GM19463 (cell line): ENCODE measurements around the gene S1PR1.
"Not testable (repeated sequence)": the region's sequence is repeated elsewhere in the genome, so short reads cannot be mapped to it uniquely, and the experiment has no call there.

Experiments used
- ATAC-seq: cut with Tn5 transposase; IDR thresholded peaks from one replicate; pipeline ENCODE4 v1.9.1; 2021; ENCODE audit warnings: mild to moderate bottlenecking, moderate library complexity; ENCODE audit not compliant: unreplicated experiment

The S1PR1 gene

GRCh38 chr1:101219924-101220870, 16.6 kb upstream of the S1PR1 start:
- ATAC-seq: no peak

DNA sequence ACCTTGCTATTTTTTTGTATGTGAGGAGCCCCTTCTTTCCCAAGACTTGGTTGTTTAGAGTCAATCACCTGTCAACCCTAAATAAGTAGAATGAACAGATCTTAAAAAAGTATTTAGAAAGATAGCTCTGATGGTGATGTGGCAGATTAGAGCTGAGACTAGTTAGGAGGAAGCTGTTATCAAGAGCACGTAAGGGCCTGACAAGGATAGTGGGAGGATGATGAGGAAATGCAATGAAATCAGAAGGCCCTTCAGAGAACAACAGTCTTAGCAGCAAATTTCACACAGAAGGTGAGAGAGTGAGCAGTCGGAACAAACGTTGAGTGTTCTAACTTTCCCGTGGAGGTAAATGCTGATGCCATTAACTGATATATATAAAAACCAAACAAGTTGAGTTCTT, 15.9 kb upstream of the S1PR1 start:
- ATAC-seq: no peak

DNA sequence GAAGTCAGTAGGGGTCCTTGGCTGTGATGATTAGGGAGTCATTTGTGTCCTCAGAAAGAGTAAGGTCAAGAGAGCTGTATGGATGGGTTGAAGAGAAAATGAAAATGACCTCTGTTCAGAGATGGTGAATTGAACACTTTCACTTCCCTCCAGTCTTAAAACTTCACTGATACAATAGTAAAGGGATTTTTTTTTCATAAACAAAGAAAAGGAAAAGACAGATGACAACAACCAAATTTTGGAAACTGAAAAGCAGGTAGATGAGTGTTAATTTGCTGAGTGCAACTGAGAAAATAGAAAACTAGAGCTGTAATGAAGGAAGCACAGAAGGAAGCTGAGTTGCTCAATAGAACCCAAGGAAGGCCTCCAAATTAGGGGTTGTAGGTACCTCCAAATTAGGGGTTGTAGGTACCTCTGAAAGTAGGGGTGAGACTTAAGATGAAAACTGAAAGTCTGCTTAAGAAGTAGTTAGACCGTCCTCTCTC, 14.8 kb upstream of the S1PR1 start:
- peak; percentile 96 for ATAC-seq

- ATAC-seq: no peak
Measured at GRCh38 chr1:101227837-101228236, 9.0 kb upstream of the S1PR1 start.

- ATAC-seq: no peak
Measured at GRCh38 chr1:101228424-101229134, 8.2 kb upstream of the S1PR1 start.

- ATAC-seq: not testable (repeated sequence)
Measured at GRCh38 chr1:101232182-101232581, 4.6 kb upstream of the S1PR1 start.

DNA sequence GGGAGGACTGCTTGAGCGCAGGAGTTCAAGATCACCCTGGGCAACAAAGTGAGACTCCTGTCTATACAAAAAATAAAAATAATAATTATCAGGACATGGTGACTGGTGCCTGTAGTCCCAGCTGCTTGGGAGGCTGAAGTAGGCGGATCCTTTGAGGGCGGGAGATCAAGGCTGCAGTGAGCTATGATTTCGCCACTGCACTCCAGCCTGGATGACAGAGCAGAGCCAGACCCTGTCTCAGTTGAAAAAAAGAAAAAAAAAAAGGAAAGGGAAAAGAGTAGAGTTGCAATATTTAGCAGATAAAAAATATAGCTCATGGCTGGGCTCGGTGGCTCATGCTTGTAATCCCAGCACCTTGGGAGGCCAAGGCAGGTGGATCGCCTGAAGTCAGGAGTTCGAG, 3.3 kb upstream of the S1PR1 start:
- ATAC-seq: no peak

DNA sequence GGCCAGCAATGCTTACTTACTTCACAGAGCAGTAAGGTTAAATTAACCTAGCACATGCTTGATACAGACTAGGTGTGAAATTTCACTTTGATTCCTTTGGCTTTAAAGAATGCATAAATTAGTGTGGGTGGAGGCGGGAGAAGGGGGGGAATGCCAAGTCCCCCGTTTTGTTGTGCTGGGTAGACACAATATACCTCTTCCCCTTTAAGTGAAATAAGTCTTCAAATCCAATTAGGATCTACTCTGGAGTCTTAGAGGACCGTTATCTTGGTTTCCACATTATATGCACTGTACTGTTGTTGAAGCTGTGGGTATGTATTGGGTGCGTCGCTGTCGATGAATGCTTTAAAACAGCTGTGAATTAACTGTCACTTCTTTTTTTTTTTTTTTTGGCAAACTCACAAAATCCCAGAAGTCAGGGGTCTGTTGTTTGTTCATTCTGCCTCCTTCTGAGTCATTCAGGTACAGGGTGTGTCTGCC, 1.6 kb upstream of the S1PR1 start:
- ATAC-seq: peak; percentile 2

- peak; percentile 62 for ATAC-seq
Measured at GRCh38 chr1:101235696-101236515, 913 bp upstream of the S1PR1 start.

GRCh38 chr1:101237229-101237837, 514 bp downstream of the S1PR1 start:
- no peak for ATAC-seq

DNA sequence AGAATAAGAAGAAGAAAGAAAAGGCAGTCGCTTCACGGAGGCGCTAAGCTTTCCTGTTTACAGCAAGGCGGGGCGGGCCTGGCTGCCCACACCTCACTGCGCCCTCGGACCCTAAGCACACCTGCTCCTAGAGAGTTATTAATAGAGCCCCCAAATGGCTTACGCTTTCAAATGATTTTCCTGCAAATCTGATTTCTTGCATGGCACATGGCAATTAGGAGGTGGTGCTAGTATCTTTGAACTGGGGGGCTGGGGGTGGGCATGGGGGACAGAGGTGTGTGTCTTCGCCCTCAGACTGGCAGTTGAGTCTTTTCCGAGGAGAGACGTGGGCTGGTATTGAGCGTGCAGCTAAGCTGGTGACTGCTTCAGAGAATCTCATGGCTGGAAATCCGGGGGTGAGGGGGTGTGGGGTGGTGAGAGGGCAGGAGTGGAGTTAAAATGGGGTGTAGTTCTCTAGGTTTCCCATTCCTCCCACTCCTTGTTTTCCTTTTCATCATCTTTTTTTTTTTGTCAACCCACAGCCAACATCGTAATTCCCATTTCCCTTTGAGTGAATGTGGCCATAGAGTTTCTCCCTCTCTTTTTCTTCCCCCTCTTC, 1.3 kb downstream of the S1PR1 start:
- peak; percentile 13 for ATAC-seq

- no peak for ATAC-seq
Measured at GRCh38 chr1:101238681-101239094, 1.9 kb downstream of the S1PR1 start.

- no peak for ATAC-seq
Measured at GRCh38 chr1:101239095-101240040, 2.5 kb downstream of the S1PR1 start.

- no peak for ATAC-seq
Measured at GRCh38 chr1:101240041-101240430, 3.2 kb downstream of the S1PR1 start.

DNA sequence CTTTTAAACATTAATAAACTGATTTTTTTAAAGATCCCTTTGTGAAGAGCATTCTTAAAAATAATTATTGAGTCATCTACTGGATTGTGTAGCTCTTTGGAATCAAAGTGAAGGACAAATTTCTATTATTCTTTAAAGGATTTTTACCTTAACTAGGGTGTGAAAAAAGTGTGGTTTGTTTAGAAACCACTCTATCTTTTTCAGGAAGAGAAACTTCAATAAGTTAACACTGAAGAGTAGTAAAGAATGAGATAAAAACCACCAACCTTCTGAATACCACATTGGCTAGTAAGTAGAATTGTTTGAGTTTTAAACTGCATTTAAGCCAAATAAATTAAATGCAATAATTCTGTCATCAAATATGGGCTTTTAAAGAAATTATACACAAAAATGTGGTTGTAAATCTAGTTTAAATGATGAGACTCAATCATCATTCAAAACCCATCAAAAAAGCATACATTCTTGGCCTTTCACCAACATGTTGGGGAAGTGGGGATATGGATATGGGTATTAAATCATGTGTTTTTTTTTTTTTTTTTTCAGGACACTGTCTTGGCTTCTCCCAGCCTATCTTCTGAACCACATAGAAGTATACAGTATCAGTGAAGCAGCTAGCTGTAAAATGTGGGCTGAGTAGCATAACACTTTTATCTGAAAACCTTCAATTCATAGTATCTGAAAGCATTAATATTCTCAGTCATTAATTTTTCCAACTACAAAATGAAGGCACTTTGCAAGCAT, 4.8 kb downstream of the S1PR1 start:
- ATAC-seq: no peak

GRCh38 chr1:101242324-101243050, 5.7 kb downstream of the S1PR1 start:
- no peak for ATAC-seq

GRCh38 chr1:101243751-101244150, 6.9 kb downstream of the S1PR1 start:
- no peak for ATAC-seq

- no peak for ATAC-seq
Measured at GRCh38 chr1:101244842-101245241, 8.0 kb downstream of the S1PR1 start.
